ENCODE results near the gene SMPD3. TPM values are rescaled to one million over a fixed set of nuclear protein-coding genes. Genes with fewer than 3 reads are reported as not detected.

Gene SMPD3
- total RNA-seq, 1 donor from 2014 or later: 0.16 TPM

- no peak for DNase-seq
- intact Hi-C loops (cut with micrococcal nuclease): loop anchor here (5.0 kb wide), 1 partner anchor 117 kb away; no protein-coding TSS in a partner anchor
- H3K9me3 ChIP-seq (replicated peaks): no peaks in the 10 kb centered on the region
- H3K27me3 ChIP-seq (ENCODE audit: low read depth): peaks cover 17% of the 10 kb centered on the region
- H3K36me3 ChIP-seq: no peaks in the 10 kb centered on the region
- H3K4me1 ChIP-seq: no peaks in the 10 kb centered on the region
- H3K27ac ChIP-seq (replicated peaks): no peak overlapping the region
- TF ChIP-seq CTCF (IDR thresholded peaks at IDR 0.05; ENCODE audit: borderline replicate concordance): no peak
- no peak overlapping the region for H3K4me3 ChIP-seq
Observed at GRCh38 chr16:68395167-68395786, 53.0 kb downstream of the SMPD3 start.

GRCh38 chr16:68393333-68393732 is 55.0 kb downstream of the SMPD3 start:
- H3K9me3 ChIP-seq (replicated peaks): no peaks in the 10 kb centered on the region
- no peak for TF ChIP-seq CTCF (IDR thresholded peaks at IDR 0.05; ENCODE audit: borderline replicate concordance)
- no peaks in the 10 kb centered on the region for H3K4me1 ChIP-seq
- intact Hi-C loops (cut with micrococcal nuclease): no loop called here
- no peak overlapping the region for H3K27ac ChIP-seq (replicated peaks)
- no peak for DNase-seq
- peaks cover 17% of the 10 kb centered on the region for H3K27me3 ChIP-seq (ENCODE audit: low read depth)
- no peak overlapping the region for H3K4me3 ChIP-seq
- H3K36me3 ChIP-seq: no peaks in the 10 kb centered on the region

GRCh38 chr16:68389750-68390371 is 58.4 kb downstream of the SMPD3 start:
- no peak for DNase-seq
- Histone ChIP-seq H3K36me3 (no peaks in the 10 kb centered on the region), H3K4me3 (no peak overlapping the region), H3K4me1 (no peaks in the 10 kb centered on the region), H3K27ac (replicated peaks) (no peak overlapping the region), H3K9me3 (replicated peaks) (no peaks in the 10 kb centered on the region), H3K27me3 (ENCODE audit: low read depth) (no peaks in the 10 kb centered on the region)
- no peak for TF ChIP-seq CTCF (IDR thresholded peaks at IDR 0.05; ENCODE audit: borderline replicate concordance)
- intact Hi-C loops (cut with micrococcal nuclease): no loop called here

GRCh38 chr16:68389006-68389405 is 59.3 kb downstream of the SMPD3 start:
- DNase-seq: no peak

GRCh38 chr16:68388124-68388523 is 60.2 kb downstream of the SMPD3 start:
- Histone ChIP-seq H3K36me3 (no peaks in the 10 kb centered on the region), H3K27me3 (ENCODE audit: low read depth) (no peaks in the 10 kb centered on the region), H3K27ac (replicated peaks) (no peak overlapping the region), H3K9me3 (replicated peaks) (no peaks in the 10 kb centered on the region), H3K4me3 (no peak overlapping the region), H3K4me1 (no peaks in the 10 kb centered on the region)
- no peak for TF ChIP-seq CTCF (IDR thresholded peaks at IDR 0.05; ENCODE audit: borderline replicate concordance)
- no peak for DNase-seq
- intact Hi-C loops (cut with micrococcal nuclease): no loop called here

More at GRCh38 chr16:68389006-68389405, 59.3 kb downstream of the SMPD3 start:
- no peak for TF ChIP-seq CTCF (IDR thresholded peaks at IDR 0.05; ENCODE audit: borderline replicate concordance)
- H3K9me3 ChIP-seq (replicated peaks): no peaks in the 10 kb centered on the region
- H3K36me3 ChIP-seq: no peaks in the 10 kb centered on the region
- intact Hi-C loops (cut with micrococcal nuclease): no loop called here
- H3K27ac ChIP-seq (replicated peaks): no peak overlapping the region
- H3K27me3 ChIP-seq (ENCODE audit: low read depth): no peaks in the 10 kb centered on the region
- H3K4me3 ChIP-seq: no peak overlapping the region
- no peaks in the 10 kb centered on the region for H3K4me1 ChIP-seq
